Caco-2 (cell line): ENCODE measurements around the gene CD46. TPM values are rescaled to one million over a fixed set of nuclear protein-coding genes. Genes with fewer than 3 reads are reported as not detected.
A peak's percentile ranks its signal among the peaks of the same experiment; 100 is the strongest.
"Not testable (repeated sequence)": the region's sequence is repeated elsewhere in the genome, so short reads cannot be mapped to it uniquely, and the experiment has no call there.

ENCODE experiments used
- BruUV-seq: library from RNA; stranded (reverse); fragments of 400-500 nt; replicated peaks from 2 replicates; lab custom pipeline; 2021; lab: Mats Ljungman, UMichigan
- CTCF ChIA-PET: fragments of 300-600 bp; sonication (Branson Sonifier 250); formaldehyde crosslinking; loops from one replicate; lab custom pipeline; 2022; ENCODE audit warnings: antibody characterized with exemption; lab: Charles Lee
- POLR2A ChIA-PET: fragments of 300-600 bp; sonication (Branson Sonifier 250); formaldehyde crosslinking; loops from one replicate; lab custom pipeline; 2022; ENCODE audit warnings: antibody characterized with exemption; lab: Charles Lee
- DNase-seq, 2 experiments: peaks; one replicate each; pipeline versions ENCODE4 v3.0.0 to v3.0.0-alpha.2; 2020 to 2022
- H3K27me3 ChIP-seq: replicated peaks from 2 replicates; pipeline ENCODE4 v1.6.0; 2011; ENCODE audit warnings: low read length; ENCODE audit not compliant: control insufficient read depth, insufficient read depth
- H3K36me3 ChIP-seq: 2 replicates; pipeline ENCODE4 v1.5.1; 2011; ENCODE audit warnings: low read length; ENCODE audit not compliant: control insufficient read depth, insufficient read depth
- H3K4me1 ChIP-seq: fragments of 250-450 bp; sonication (Bioruptor Pico); 2 replicates; pipeline ENCODE4 v1.5.1; 2020; ENCODE audit warnings: mild to moderate bottlenecking
- H3K4me3 ChIP-seq: 2 replicates; pipeline ENCODE4 v1.5.1; 2011; ENCODE audit warnings: low read depth, mild to moderate bottlenecking, control low read depth, low read length
- H3K9me3 ChIP-seq: fragments of 250-450 bp; sonication (Bioruptor Pico); 2 replicates; pipeline ENCODE4 v1.5.1; 2020; ENCODE audit warnings: mild to moderate bottlenecking, moderate library complexity
- H3K27ac Mint-ChIP-seq: one replicate; pipeline ENCODE4 v1.8.0; 2022; ENCODE audit warnings: mixed read lengths; ENCODE audit not compliant: unreplicated experiment
- H3K27me3 Mint-ChIP-seq: one replicate; pipeline ENCODE4 v1.8.0; 2022; ENCODE audit warnings: mixed read lengths; ENCODE audit not compliant: insufficient read depth, unreplicated experiment
- H3K36me3 Mint-ChIP-seq: one replicate; pipeline ENCODE4 v1.8.0; 2022; ENCODE audit warnings: mild to moderate bottlenecking, mixed read lengths; ENCODE audit not compliant: insufficient read depth, unreplicated experiment
- H3K4me1 Mint-ChIP-seq: one replicate; pipeline ENCODE4 v1.8.0; 2022; ENCODE audit warnings: low read depth, mixed read lengths; ENCODE audit not compliant: unreplicated experiment
- H3K4me3 Mint-ChIP-seq: one replicate; pipeline ENCODE4 v1.8.0; 2022; ENCODE audit warnings: mild to moderate bottlenecking, moderate library complexity, mixed read lengths; ENCODE audit not compliant: unreplicated experiment
- H3K9me3 Mint-ChIP-seq: one replicate; pipeline ENCODE4 v1.8.0; 2022; ENCODE audit warnings: mixed read lengths; ENCODE audit not compliant: unreplicated experiment
- intact Hi-C: fragments of 100-400 bp; cut with micrococcal nuclease; formaldehyde crosslinking; loops from one replicate; pipeline ENCODE4 v1.10.0; 2022; ENCODE audit not compliant: unreplicated experiment
- total RNA-seq: library from RNA; stranded (reverse); gene quantifications from 2 replicates; pipeline ENCODE4 v1.2.3, GENCODE V29; 2022
- TF ChIP-seq, protein P1 (sequence below), 2 experiments: fragments of 200-600 bp in 1 of 2; IDR thresholded peaks; 1 replicate in 1 of 2; 2 replicates in 1 of 2; pipeline versions ENCODE4 v1.5.1 to v1.8.0; 2011 to 2022; ENCODE audit warnings: antibody characterized with exemption in 1 of 2, control low read depth in 1 of 2, inconsistent platforms in 1 of 2, low read depth in 1 of 2, low read length in 1 of 2, mild to moderate bottlenecking in 1 of 2, moderate library complexity in 1 of 2; ENCODE audit not compliant: insufficient read depth in 1 of 2, severe bottlenecking in 1 of 2, unreplicated experiment in 1 of 2

The CD46 gene
- total RNA-seq, 1 experiment from 2014 or later = 166 TPM

DNA sequence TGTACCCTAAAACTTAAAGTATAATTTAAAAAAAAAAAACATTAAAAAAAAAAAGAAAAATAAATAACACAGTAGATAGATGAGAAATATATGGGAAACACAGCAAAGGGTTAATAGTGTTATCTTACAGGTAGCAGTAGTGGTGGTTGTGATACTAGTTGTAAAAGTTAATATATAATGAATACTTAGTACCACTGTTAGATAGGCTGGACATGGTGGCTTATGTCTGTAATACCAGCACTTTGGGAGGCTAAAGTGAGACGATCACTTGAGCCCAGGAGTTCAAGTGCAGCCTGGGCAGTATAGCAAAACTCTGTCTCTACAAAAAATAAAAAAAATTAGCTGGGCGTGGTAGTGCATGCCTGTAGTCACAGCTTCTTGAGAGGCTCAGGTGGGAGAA, 32.6 kb upstream of the CD46 start:
- no peaks in the 10 kb centered on the region for H3K27me3 Mint-ChIP-seq
- no peak overlapping the region for H3K27ac Mint-ChIP-seq
- ChIA-PET POLR2A (no interaction called here), CTCF (no interaction called here)
- peaks cover 9% of the 10 kb centered on the region for H3K4me1 Mint-ChIP-seq
- Histone ChIP-seq H3K4me3 (no peak overlapping the region), H3K27me3 (no peaks in the 10 kb centered on the region), H3K4me1 (peaks cover 5% of the 10 kb centered on the region), H3K9me3 (no peaks in the 10 kb centered on the region; the same call in none of the 2 replicates), H3K36me3 (no peaks in the 10 kb centered on the region)
- peaks cover 6% of the 10 kb centered on the region for H3K9me3 Mint-ChIP-seq
- H3K4me3 Mint-ChIP-seq = no peak overlapping the region
- TF ChIP-seq, protein P1, sequence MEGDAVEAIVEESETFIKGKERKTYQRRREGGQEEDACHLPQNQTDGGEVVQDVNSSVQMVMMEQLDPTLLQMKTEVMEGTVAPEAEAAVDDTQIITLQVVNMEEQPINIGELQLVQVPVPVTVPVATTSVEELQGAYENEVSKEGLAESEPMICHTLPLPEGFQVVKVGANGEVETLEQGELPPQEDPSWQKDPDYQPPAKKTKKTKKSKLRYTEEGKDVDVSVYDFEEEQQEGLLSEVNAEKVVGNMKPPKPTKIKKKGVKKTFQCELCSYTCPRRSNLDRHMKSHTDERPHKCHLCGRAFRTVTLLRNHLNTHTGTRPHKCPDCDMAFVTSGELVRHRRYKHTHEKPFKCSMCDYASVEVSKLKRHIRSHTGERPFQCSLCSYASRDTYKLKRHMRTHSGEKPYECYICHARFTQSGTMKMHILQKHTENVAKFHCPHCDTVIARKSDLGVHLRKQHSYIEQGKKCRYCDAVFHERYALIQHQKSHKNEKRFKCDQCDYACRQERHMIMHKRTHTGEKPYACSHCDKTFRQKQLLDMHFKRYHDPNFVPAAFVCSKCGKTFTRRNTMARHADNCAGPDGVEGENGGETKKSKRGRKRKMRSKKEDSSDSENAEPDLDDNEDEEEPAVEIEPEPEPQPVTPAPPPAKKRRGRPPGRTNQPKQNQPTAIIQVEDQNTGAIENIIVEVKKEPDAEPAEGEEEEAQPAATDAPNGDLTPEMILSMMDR (IDR thresholded peaks at IDR 0.05; ENCODE audit: insufficient read depth in 1 of 2, low read depth in 1 of 2, low read length in 1 of 2, severe bottlenecking in 1 of 2, unreplicated experiment in 1 of 2) = no peak
- no peaks in the 10 kb centered on the region for H3K36me3 Mint-ChIP-seq
- no peak for DNase-seq
- no TSS peak for BruUV-seq
- intact Hi-C loops = no loop called here

DNA sequence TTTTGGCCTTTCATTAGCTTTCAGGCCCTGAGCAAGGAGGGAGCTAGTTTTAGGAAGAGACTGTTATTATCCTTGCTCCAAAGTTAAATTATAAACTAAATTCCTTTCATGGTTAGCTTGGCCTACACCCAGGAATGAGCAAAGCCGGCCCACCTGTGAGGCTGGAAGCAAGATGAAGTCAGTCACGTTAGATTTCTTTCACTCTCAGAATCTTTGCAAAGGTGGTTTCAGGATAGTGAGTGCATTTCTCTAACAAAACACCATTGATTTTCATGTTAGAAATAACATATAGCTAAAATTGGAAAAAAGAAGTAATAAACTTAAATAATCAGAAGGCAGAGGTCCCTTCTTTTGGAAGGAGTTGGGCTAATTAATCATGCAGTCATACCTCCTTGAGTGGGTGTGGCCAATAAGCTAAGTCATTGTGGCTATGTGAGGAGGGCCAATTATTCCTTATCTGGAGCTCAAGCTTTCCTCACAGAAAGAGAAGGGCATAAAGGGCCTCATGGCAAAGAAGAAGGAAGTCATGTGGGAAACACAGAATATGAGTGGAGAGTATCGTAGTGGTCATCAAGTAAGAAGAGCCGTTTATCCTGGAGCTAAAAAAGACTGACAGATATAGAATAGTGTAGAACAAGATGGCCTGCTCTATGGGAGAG, 23.5 kb upstream of the CD46 start:
- DNase-seq, H3K27ac Mint-ChIP-seq, intact Hi-C loops, H3K27me3 Mint-ChIP-seq, H3K36me3 ChIP-seq, H3K4me3 ChIP-seq, CTCF ChIA-PET, H3K9me3 ChIP-seq, H3K36me3 Mint-ChIP-seq, H3K27me3 ChIP-seq, BruUV-seq, H3K4me3 Mint-ChIP-seq, H3K4me1 Mint-ChIP-seq, H3K4me1 ChIP-seq, POLR2A ChIA-PET: not testable (repeated sequence)
- H3K9me3 Mint-ChIP-seq = peaks cover 18% of the 10 kb centered on the region

DNA sequence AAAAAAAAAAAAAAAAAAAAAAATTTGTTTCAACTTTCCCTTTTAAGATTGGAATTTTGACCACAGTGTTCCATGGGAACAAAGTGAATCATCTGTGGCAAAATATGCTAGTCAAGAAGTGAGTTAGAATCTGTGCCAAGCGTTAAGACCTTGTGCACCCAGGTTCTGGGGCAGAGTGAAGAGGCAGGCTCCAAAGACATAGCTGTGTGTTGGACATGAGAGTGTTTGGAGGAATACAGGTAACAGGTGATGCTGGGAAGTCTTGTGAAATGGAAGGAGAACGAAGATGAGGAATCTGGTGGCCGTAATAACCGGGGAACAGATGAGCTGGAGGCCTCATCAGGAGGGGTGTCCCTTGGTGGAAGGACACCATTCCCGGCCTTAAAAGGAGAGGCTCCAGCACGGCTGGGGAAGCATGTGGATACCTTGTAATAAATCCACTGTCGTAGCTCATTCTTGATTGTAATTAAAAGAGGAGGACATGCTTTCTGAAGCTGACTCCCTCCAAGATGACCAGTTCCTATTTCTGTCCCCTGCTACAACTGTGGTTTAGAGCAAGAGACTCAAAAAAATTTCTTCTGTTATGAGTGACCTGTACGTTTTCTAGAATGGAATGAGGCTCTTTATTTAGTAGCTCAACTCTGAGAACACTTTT, 14.2 kb upstream of the CD46 start:
- BruUV-seq, H3K36me3 Mint-ChIP-seq, DNase-seq, H3K4me3 Mint-ChIP-seq, H3K27me3 ChIP-seq, CTCF ChIA-PET, H3K9me3 ChIP-seq, H3K4me1 ChIP-seq, H3K4me3 ChIP-seq, H3K36me3 ChIP-seq, POLR2A ChIA-PET, H3K9me3 Mint-ChIP-seq, H3K27me3 Mint-ChIP-seq, intact Hi-C loops: not testable (repeated sequence)
- Mint-ChIP-seq H3K4me1 (peaks cover 17% of the 10 kb centered on the region), H3K27ac (peak overlapping the region; percentile 9)

DNA sequence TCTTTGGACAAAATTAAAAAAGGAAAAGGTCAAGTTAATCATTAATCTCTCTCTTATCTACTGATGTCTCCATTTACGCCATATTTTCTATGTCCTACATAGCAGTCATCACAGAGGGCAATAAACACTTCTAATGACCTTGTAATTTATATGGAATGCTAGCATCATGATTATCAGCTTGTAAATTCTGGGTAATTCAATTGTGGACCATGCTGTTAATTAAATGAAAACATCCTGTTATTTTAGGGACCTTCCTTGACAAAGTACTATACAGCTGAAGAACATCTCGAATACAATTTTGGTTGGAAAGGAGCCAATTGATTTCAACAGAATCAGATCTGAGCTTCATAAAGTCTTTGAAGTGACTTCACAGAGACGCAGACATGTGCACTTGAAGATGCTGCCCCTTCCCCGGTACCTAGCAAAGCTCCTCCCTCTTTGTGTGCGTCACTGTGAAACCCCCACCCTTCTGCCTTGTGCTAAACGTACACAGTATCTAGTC, 13.6 kb upstream of the CD46 start:
- H3K9me3 Mint-ChIP-seq, H3K4me1 ChIP-seq, H3K27me3 ChIP-seq, H3K27me3 Mint-ChIP-seq, H3K9me3 ChIP-seq, H3K36me3 ChIP-seq, intact Hi-C loops, DNase-seq, H3K4me3 Mint-ChIP-seq, H3K4me3 ChIP-seq, BruUV-seq, H3K36me3 Mint-ChIP-seq, POLR2A ChIA-PET: not testable (repeated sequence)
- CTCF ChIA-PET = interaction anchor here (0.6 kb wide), 1 partner anchor 20 kb away, joined by 3 read pairs; no protein-coding TSS in a partner anchor
- H3K4me1 Mint-ChIP-seq = peaks cover 17% of the 10 kb centered on the region
- H3K27ac Mint-ChIP-seq = peak overlapping the region; percentile 9
